WTC11 (cell line): ENCODE data around the gene CAMKK2.

Source experiments
- CREM ChIP-seq: sonication (generic); formaldehyde crosslinking; IDR thresholded peaks from 2 replicates; pipeline ENCODE4 v1.8.1; 2022; ENCODE audit warnings: mild to moderate bottlenecking, missing genetic modification reagents, moderate library complexity
- ESRRA ChIP-seq: sonication (generic); formaldehyde crosslinking; IDR thresholded peaks from 2 replicates; pipeline ENCODE4 v1.8.1; 2022; ENCODE audit warnings: mild to moderate bottlenecking, missing genetic modification reagents, borderline replicate concordance
- NR1H2 ChIP-seq: sonication (generic); formaldehyde crosslinking; IDR thresholded peaks from 2 replicates; pipeline ENCODE4 v1.9.0; 2021; ENCODE audit warnings: mild to moderate bottlenecking, moderate library complexity, missing genetic modification reagents
- SMAD3 ChIP-seq: sonication (generic); formaldehyde crosslinking; IDR thresholded peaks from 2 replicates; pipeline ENCODE4 v1.8.0; 2022; ENCODE audit warnings: missing genetic modification reagents, mild to moderate bottlenecking, borderline replicate concordance
- SP1 ChIP-seq: sonication (generic); formaldehyde crosslinking; conservative IDR thresholded peaks from 2 replicates; pipeline ENCODE4 v1.8.1; 2022; ENCODE audit warnings: missing genetic modification reagents
- ZNF232 ChIP-seq: sonication (generic); formaldehyde crosslinking; IDR thresholded peaks from 2 replicates; pipeline ENCODE4 v1.8.0; 2022; ENCODE audit warnings: mild to moderate bottlenecking, missing genetic modification reagents
- TF ChIP-seq, protein P1 (sequence below): fragments of 200-600 bp; IDR thresholded peaks from 2 replicates; pipeline ENCODE4 v1.8.0; 2022; ENCODE audit warnings: antibody characterized with exemption
- TF ChIP-seq, protein P2 (sequence below): sonication (generic); formaldehyde crosslinking; IDR thresholded peaks from 2 replicates; pipeline ENCODE4 v1.8.1; 2022; ENCODE audit warnings: mild to moderate bottlenecking, moderate library complexity, missing genetic modification reagents

DNA sequence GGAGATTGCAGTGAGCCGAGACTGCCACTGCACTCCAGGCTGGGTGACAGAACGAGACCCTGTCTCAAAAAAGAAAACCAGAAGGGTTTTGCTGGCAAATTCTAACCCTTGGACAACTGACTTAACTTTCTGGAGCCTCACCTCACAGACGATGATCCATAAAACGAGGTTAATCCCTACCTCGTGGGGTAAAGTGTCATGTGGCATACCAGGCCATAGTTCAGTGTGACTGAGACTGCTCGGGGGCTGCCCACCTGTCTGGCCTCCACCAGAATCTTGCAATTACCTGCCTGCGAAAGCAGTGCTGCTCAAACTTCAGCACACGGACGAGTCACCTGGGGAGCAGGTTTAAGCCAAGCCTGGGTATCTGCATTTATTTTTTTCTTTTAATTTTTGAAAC, 59.7 kb downstream of the CAMKK2 start:
- TF ChIP-seq, protein P1, sequence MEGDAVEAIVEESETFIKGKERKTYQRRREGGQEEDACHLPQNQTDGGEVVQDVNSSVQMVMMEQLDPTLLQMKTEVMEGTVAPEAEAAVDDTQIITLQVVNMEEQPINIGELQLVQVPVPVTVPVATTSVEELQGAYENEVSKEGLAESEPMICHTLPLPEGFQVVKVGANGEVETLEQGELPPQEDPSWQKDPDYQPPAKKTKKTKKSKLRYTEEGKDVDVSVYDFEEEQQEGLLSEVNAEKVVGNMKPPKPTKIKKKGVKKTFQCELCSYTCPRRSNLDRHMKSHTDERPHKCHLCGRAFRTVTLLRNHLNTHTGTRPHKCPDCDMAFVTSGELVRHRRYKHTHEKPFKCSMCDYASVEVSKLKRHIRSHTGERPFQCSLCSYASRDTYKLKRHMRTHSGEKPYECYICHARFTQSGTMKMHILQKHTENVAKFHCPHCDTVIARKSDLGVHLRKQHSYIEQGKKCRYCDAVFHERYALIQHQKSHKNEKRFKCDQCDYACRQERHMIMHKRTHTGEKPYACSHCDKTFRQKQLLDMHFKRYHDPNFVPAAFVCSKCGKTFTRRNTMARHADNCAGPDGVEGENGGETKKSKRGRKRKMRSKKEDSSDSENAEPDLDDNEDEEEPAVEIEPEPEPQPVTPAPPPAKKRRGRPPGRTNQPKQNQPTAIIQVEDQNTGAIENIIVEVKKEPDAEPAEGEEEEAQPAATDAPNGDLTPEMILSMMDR: no peak
- TF ChIP-seq NR1H2 (CRISPR knock-in tag): no peak
- TF ChIP-seq ESRRA (CRISPR knock-in tag): no peak
- TF ChIP-seq ZNF232 (CRISPR knock-in tag): no peak
- TF ChIP-seq, protein P2, sequence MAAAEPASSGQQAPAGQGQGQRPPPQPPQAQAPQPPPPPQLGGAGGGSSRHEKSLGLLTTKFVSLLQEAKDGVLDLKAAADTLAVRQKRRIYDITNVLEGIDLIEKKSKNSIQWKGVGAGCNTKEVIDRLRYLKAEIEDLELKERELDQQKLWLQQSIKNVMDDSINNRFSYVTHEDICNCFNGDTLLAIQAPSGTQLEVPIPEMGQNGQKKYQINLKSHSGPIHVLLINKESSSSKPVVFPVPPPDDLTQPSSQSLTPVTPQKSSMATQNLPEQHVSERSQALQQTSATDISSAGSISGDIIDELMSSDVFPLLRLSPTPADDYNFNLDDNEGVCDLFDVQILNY: no peak
- no peak for TF ChIP-seq CREM (CRISPR knock-in tag)
- no peak for TF ChIP-seq SP1 (CRISPR knock-in tag)
- no peak for TF ChIP-seq SMAD3
